HG03159 (cell line): Measurements from ENCODE around the gene WFIKKN2.
"Not testable (repeated sequence)": the region's sequence is repeated elsewhere in the genome, so short reads cannot be mapped to it uniquely, and the experiment has no call there.

ENCODE experiments used
- ATAC-seq: cut with Tn5 transposase; IDR thresholded peaks from one replicate; pipeline ENCODE4 v1.9.1; 2021; ENCODE audit warnings: mild to moderate bottlenecking, moderate library complexity; ENCODE audit not compliant: unreplicated experiment

WFIKKN2 gene, protein sequence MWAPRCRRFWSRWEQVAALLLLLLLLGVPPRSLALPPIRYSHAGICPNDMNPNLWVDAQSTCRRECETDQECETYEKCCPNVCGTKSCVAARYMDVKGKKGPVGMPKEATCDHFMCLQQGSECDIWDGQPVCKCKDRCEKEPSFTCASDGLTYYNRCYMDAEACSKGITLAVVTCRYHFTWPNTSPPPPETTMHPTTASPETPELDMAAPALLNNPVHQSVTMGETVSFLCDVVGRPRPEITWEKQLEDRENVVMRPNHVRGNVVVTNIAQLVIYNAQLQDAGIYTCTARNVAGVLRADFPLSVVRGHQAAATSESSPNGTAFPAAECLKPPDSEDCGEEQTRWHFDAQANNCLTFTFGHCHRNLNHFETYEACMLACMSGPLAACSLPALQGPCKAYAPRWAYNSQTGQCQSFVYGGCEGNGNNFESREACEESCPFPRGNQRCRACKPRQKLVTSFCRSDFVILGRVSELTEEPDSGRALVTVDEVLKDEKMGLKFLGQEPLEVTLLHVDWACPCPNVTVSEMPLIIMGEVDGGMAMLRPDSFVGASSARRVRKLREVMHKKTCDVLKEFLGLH

DNA sequence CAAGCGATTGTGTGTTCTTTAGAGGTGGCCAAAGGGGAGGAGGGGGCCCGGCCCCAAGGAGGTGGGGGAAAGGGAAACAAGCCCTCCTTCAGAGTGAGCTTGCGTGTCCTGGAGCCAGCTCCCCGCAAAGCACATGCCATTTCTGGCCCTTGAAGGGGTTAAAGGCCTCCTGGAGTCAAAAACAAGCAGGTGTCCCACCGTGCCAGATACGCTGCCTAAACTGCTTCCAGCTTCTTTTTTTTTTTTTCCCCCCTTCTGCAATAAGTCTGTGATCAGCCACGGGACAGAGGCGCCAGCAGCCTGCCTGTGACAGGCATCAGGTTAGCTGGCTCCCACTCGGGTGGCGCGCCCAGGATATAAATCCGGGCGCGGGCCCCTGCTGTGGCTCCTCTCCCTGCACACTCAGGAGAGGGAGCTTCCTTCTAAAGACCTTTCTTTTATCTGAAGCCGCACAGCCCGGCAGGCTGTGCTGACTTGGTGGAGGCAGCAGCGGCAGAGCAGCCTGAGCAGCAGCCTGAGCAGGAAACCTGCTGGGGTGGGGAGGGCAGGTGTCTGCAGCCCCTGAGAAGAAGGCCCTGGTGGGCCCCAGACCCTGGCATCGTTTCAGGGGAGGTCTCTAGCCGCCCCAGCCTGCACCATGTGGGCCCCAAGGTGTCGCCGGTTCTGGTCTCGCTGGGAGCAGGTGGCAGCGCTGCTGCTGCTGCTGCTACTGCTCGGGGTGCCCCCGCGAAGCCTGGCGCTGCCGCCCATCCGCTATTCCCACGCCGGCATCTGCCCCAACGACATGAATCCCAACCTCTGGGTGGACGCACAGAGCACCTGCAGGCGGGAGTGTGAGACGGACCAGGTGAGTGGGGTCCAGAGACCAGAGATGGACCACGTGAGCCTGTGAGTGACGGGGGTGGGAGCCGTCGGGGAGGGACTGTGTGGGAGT is at the start of gene WFIKKN2:
WFIKKN2 (plus strand) TSS at position 286 of the 934 bp plus-strand sequence; CDS start at position 638, 352 bp downstream.
- ATAC-seq = no peak

DNA sequence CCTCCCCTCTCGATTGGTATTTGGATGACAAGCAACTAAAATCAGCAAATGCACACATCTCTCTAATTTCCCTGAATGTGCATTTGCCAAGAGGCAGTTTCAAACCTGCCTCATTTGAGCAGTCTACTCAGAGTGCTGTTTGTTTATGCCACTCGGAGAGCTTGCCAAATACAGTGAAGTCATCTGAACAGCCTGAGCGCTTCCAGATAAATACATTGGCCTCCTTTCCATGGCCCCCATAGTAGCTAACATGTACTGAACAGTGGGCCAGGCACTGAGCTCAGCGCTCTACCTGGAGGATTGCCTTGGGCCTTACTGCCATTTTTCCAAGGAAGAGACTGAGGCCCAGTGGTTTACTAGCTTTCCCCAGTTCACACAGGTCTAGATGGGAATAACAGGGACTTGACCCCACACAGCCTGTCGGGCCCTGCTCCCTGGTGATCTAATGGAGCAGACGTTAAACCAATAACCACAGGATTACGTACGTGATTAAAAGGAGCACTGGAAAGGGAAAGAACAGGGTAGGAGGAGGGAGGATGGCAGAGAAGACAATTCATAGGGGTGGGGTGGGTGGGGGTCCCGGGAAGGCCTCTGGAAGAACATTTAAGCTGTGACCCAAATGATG is 49.3 kb upstream of the WFIKKN2 start:
- no peak for ATAC-seq

DNA sequence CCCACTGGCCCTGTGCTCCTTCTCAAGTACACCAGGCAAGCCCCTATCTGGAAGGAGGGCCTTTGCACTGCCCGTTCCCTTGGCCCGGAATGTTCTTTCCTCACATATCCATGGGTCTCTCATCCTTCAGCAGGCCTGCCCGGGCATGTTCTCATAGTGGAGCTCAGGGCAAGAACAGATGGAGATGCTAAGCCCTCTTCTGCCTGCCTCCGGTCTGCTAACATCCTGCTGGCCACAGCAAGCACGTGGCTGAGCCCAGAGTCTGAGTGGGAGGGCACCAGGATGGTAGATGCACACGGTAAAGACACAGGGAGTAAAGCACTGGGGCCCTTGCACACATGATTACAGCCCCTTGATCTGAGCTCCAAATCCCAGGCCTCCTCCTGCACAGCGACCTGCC is 48.3 kb upstream of the WFIKKN2 start:
- no peak for ATAC-seq

DNA sequence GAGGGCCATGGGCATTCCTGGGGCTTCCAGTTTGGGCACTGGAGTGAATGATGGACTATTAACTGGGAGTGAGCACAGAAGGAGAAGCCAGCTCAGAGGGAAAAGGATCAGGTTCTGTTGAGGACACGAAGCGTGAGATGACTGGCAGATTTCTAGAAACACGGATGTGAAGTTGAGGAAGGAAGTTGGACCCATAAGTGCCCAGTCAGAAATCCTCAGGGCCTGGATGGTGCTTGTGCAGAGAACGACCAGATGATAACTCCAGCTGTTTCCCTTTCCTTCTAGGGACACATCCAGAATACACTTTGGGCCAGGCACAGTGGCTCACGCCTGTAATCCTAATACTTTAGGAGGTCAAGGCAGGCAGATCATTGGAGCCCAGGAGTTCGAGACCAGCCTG is 44.8 kb upstream of the WFIKKN2 start:
- no peak for ATAC-seq

DNA sequence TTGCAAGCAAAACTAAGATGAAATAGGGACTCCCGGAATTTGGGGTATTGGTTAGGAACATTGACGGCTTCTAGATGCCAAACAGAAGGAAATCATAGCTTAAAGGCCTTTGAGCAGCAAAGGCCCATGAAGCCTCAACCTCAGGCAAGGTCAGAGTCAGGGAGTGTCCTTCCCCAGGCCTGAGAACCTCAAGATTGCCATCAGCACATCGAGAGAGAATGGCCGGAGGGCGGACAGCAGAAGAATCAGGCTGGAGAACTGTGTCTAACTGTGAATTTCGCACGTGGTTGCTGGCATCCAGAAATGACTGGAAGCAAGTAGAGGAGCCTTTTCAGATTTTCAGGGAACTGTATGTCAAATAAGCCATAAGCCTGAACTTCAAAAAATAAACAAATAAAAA is 43.3 kb upstream of the WFIKKN2 start:
- no peak for ATAC-seq

DNA sequence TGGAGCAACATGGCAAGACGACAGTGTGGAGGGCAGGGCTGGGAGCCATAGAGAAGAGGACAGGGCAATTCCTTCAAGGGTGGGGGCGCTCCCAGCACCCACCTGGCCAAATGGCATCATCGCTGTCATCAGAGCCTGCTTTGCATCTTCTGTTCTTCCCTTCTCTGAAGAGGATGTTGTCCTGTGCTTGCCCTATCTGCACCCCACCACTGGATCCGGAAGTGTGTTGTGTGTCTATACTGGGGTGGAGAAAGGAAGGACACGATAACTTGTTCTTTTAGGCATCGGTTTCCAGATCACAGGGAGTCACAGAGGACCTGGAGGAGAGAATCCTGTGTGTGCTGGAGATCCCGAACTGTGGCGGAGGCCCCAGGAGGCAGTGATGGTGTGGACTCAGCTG is 42.4 kb upstream of the WFIKKN2 start:
- ATAC-seq = no peak

DNA sequence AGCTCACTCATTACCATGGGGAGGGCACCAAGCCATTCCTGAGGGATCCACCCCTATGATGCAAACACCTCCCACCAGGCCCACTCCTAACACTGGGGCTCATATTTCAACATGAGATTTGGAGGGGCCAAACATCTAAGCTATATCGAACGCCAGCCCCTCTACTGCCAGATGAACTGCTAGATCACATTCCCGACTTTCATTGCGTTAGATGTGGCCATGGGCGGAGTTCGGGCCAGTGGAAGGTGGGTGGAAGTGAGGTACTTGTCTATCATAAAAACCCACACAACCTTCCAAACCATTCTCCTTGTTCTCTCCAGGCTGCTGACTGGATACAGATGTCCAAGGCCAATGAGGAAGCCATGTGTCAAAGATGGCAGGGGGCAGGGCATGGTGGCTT is 41.0 kb upstream of the WFIKKN2 start:
- no peak for ATAC-seq

DNA sequence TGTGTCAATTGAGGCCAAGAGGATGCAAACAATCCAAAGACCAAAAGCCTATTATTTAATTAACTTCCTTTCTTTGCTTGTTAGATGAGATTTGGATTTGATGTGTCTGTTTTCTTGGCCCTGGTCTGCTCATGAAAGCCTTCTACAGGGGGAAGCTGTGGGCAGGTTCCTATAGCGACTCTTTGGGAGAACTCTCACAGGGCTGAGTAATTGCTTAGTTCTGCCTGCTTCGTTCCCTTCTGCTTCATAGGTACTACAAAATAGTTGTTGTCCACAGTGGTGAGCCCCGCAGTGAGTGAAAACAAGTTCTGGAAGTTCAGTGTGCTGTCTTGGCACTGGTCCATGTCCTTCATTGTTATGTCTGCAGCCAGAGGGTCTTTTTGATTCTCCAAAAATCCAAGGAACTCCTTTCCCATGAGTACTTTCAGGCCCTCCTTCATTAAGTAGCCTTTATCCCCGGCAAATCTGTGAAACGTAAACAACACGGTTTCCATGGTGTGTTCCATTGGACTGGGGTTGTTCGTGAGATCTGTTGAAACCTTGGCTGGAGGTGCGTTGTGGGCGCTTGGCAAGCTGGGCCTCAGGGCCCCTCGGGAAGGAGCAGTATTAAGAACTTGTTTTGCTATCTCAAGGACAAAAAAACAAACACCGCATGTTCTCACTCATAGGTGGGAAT is 38.1 kb upstream of the WFIKKN2 start:
- no peak for ATAC-seq

DNA sequence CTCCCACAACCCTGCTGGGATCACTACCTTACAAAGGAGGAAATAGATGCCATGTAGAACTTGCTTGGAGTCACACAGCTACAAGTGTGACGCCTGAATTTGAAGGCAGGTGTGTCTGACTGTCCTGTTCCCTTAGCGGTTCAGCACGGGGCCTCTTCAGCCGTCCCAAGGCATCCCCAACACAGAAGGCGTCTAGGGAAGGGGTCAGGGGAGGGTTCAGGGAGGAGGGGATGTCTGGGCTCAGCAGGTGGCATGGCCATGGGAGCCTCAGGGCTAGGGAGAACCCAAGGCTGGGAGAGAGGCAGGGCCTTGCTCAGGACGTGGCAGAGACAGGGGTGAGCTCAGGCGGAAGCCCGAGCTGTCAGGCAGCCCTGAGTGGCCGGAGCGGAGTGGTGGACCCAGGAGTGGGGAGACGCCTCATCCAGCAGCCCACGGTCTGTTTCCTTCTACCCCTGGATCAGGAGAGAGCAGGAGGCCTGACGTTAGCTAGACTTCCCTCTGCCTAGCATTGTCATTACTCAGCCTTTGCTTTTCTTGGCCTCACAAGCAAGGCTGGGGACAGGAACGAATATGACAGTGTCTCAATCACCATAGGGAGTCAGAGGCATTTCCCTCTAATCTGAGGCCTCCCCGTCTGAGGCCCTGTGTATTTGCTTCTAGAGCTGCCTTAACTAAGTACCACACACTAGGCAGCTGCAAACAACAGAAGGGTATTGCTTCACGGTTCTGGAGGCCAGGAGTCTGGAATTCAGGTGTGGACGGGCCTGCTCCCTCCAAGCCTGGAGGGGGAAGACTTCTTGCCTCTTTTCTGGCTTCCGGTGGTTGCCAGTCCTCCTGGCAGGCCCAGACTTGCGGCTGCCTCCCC is 36.7 kb upstream of the WFIKKN2 start:
- ATAC-seq = no peak

DNA sequence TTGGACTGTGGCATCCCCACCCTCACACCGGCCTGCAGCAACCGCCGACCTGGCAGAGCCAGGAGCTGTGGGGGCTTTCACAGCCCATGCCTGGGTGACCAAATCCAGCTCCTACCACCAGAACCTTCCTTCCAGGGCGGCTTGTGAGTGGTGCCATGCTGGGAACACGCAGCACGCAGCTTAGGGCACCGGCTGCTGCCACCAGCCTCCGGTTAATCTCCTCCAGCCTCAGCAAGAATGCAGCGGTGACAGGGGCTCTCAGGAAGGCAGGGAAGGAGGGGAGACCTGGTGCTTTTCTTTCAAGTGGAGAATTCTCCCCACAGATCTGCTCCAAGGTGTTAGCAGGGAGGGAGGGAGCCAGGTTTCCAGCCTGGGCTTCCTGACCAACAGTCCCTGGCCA is 35.8 kb upstream of the WFIKKN2 start:
- ATAC-seq = no peak

DNA sequence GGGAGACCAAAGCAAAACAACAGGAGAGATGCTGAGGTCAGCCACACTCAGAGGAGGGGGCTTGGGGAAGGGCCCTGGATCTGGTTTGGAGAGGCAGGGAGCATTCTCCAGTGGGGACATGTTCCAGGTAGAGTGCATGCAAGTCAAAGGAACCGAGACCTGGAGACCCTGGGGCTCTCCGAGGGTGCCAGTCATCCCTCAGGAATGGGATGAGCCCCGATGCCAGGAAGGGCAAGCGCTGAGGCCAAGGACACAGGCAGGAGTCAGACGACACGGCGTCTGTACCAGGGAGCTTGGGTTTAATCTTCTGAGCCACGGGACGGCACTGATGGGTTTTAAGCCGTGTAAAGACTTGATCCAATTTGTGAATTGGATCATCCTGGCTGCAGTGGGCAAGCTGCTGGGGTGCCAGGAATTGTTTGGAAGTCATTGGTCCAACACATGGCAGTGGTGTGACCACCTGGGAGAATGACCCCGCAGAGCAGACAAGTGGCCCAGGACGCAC is 35.1 kb upstream of the WFIKKN2 start:
- ATAC-seq = no peak

DNA sequence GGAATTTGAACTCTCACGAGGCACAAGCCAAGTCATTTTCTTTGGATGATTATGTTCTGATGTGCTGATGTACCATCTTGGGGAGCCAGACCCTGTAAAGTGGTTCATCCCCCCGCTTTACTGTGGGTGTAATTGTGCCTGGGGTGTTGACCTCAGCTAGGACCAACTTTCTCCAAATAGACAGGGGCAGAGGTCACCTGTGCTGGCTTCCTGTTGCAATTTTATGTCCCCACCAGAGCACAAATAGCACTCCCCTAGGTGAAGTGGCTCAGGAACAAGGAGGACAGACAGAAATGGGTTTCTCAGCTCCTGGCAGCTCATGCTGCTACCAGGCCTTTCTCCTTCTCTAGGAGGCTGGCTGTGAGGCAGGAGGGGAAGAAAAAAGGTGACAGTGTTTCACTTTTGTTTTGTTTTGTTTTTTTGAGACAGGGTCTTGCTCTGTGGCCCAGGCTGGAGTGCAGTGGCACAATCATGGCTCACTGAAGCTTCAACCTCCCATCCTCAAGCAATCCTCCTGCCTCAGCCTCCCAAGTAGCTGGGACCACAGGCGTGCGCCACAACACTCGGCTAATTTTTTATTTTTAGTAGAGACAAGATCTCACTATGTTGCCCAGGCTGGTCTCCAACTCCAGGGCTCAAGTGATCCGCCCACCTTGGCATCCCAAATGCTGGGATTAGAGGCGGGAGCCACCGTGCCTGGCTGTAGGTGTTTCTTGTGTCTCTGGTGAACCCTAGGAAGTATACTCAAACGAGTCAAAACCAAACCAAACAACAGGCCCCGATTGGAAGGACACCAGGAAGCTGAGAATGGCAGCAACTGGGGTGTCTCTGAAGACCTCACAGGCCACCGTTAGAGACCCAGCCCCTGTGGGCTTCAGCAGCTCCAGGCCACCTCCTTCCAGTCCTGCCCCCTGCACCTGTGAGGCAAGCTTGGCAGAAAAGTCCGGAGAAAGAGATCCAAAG is 32.5 kb upstream of the WFIKKN2 start:
- no peak for ATAC-seq

DNA sequence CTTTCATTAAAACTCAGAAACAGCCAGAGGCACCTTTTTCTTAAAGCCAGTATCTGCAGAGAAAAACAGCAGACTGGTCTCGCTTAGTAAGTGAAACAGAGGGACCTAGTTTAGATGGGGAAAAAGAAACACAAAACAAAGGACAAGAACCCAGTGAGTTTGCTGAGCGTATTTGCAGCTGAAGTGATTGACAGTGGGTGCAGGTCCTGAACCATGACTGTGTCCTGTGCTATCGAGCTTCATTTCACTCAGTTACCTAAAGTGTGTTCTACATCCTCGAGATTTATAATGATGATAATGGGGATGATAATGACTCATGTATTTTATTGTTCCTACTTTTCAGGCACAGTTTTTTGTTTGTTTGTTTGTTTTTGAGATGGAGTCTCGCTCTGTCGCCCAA is 31.7 kb upstream of the WFIKKN2 start:
- ATAC-seq = no peak

DNA sequence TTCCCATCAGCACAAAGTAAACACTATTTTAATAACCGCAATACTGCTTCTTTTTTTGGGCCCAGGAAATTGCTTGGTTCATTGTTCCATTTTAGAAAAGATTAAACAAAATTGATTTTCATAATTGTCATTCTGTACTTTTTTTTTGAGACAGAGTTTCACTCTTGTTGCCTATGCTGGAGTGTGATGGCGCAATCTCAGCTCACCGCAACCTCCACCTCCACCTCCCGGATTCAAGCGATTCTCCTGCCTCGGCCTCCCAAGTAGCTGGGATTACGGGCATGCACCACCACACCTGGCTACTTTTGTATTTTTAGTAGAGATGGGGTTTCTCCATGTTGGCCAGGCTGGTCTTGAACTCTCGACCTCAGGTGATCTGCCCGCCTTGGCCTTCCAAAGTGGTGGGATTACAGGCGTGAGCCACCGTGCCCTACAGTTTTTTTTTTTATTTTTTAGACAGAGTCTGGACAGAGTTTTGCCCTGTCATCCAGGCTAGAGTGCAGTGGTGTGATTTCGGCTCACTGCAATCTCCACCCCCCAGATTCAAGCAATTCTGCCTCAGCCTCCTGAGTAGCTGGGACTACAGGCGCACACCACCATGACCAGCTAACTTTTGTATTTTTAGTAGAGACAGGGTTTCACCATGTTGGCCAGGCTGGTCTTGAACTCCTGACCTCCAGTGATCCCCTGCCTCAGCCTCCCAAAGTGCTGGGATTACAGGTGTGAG is 30.5 kb upstream of the WFIKKN2 start:
- not testable (repeated sequence) for ATAC-seq

DNA sequence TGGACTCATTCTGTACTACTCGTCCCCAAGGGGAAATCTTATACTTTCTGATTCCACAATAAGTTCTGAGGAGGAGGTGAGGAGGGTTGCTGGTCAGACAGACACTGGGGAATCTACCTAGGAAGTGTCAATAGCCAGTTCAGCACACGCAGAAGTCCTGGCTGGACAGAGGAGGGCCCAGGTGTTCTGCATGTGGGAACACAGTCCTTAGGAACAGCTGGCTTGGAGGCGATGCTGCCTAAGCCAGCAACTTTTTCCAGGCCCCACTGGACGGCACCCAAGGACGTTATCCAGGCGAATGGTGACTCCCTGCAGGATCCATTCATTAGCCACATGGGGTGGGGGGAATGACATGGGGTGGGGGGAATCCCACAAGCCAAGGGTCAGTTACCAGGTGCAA is 29.9 kb upstream of the WFIKKN2 start:
- ATAC-seq = no peak

DNA sequence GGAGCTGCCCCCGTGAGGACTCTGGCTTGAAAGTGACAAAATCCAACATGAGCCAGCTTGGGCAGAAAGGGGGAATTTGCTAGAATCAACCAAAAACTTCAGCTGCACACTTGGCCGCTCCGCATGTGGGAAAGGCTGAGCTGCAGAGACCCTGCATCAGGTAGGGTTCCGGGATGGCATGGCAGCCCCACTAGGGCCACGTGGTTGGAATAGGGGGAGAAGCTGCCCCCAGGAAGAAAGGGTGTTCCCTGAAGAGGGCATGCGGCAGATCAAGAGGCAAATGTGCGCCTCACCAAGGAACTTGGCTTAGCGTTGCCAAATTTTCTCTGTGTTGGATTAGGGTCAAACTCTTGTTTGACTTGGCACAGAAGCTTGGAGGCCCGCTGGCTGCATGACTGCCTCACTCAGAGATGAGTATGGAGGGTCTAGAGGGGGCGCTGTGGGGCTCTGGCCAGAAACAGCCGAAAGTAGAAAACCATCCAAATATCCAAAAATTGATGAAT is 29.2 kb upstream of the WFIKKN2 start:
- no peak for ATAC-seq

DNA sequence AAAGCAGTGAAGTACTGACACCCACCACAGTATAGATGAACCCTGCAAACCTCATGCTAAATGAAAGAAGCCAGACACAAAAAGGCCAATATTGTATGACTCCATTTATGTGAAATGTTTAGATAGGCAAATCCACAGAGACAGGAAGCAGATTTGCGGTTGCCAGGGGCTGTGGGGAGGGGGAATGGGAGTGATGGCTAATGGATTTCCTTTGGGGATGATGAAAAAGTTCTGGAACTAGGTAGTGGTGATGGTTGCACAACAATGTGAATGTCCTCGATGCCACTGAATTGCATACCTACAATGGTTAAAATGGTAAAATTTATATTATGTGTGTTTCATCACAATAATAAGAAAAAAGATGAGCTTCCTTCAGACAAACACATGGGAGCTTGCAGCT is 28.4 kb upstream of the WFIKKN2 start:
- ATAC-seq = no peak
